Neural cell (in vitro differentiated cells): Measurements from ENCODE around the gene TANC2.

Experiments used
- CTCF ChIP-seq: fragments of 450-650 bp; IDR thresholded peaks from 2 replicates; pipeline ENCODE4 v1.5.1; 2014; ENCODE audit warnings: antibody characterized with exemption, mild to moderate bottlenecking, moderate library complexity; ENCODE audit not compliant: poor library complexity, severe bottlenecking
- EZH2 ChIP-seq: fragments of 200-600, 300-800 bp; shearing (Covaris generic), sonication (generic); IDR thresholded peaks from 2 replicates; pipeline ENCODE4 v1.6.1; 2014; ENCODE audit warnings: antibody characterized with exemption, low read length, borderline replicate concordance, mild to moderate bottlenecking; ENCODE audit not compliant: insufficient read depth, poor library complexity, severe bottlenecking
- REST ChIP-seq: IDR thresholded peaks from 2 replicates; pipeline ENCODE4 v1.6.1; 2012; ENCODE audit warnings: borderline replicate concordance

- TF ChIP-seq CTCF (no peak), REST (no peak), EZH2 (no peak)
Measured at GRCh38 chr17:62999736-63000135, 33.7 kb downstream of the TANC2 start.
